K562 (cell line): Measurements from ENCODE around the gene NRM. TPM values are rescaled to one million over a fixed set of nuclear protein-coding genes. Genes with fewer than 3 reads are reported as not detected.

Experiments used
- BRD9 ChIP-seq: fragments of 450-650 bp; IDR thresholded peaks from 2 replicates; pipeline ENCODE4 v1.6.1; 2018; ENCODE audit warnings: low read depth; ENCODE audit not compliant: partially characterized antibody
- CEBPB ChIP-seq: fragments of 450-650 bp; IDR thresholded peaks from 2 replicates; pipeline ENCODE4 v1.6.1; 2016; ENCODE audit warnings: missing genetic modification characterization, missing compliant biosample characterization
- DPF2 ChIP-seq: fragments of 450-650 bp; IDR thresholded peaks from 2 replicates; pipeline ENCODE4 v1.6.1; 2016
- HNRNPUL1 ChIP-seq: fragments of 200-400 bp; formaldehyde crosslinking; IDR thresholded peaks from 2 replicates; pipeline ENCODE4 v1.6.1; 2017; ENCODE audit warnings: low read length
- KDM5B ChIP-seq: fragments of 200-600 bp; sonication (generic); IDR thresholded peaks from 2 replicates; pipeline ENCODE4 v1.6.1; 2012; ENCODE audit warnings: low read depth, mild to moderate bottlenecking, moderate library complexity, low read length, control low read depth, inconsistent platforms; ENCODE audit not compliant: insufficient replicate concordance
- KLF6 ChIP-seq: fragments of 250-450 bp; sonication (Bioruptor Pico); IDR thresholded peaks from 2 replicates; pipeline ENCODE4 v1.4.0; 2020; ENCODE audit warnings: mild to moderate bottlenecking, moderate library complexity, borderline replicate concordance
- MAFK ChIP-seq: IDR thresholded peaks from 2 replicates; pipeline ENCODE4 v1.6.1; 2011; ENCODE audit warnings: low read length, improper control_type of control experiment
- POLR2AphosphoS5 ChIP-seq: IDR thresholded peaks from 2 replicates; pipeline ENCODE4 v1.6.1; 2011; ENCODE audit warnings: mild to moderate bottlenecking, low read depth, low read length, moderate library complexity; ENCODE audit not compliant: control insufficient read depth, insufficient read depth
- RBBP5 ChIP-seq: fragments of 200-600 bp; sonication (generic); IDR thresholded peaks from 2 replicates; pipeline ENCODE4 v1.6.1; 2012; ENCODE audit warnings: borderline replicate concordance, mild to moderate bottlenecking, low read length, control low read depth, inconsistent platforms; ENCODE audit not compliant: insufficient read depth, poor library complexity, severe bottlenecking
- RFX7 ChIP-seq: fragments of 250-450 bp; sonication (Bioruptor Pico); IDR thresholded peaks from 2 replicates; pipeline ENCODE4 v1.5.1; 2021; ENCODE audit warnings: mild to moderate bottlenecking
- SLC30A9 ChIP-seq: fragments of 250-450 bp; sonication (Bioruptor Pico); IDR thresholded peaks from 2 replicates; pipeline ENCODE4 v1.8.0; 2022; ENCODE audit warnings: mild to moderate bottlenecking, moderate library complexity
- SPI1 ChIP-seq: IDR thresholded peaks from 2 replicates; pipeline ENCODE4 v1.6.1; 2011; ENCODE audit warnings: low read depth, low read length, control low read depth, borderline replicate concordance
- ZKSCAN3 ChIP-seq: fragments of 250-450 bp; sonication (Bioruptor Pico); IDR thresholded peaks from 2 replicates; pipeline ENCODE4 v1.4.0; 2020
- ZNF121 ChIP-seq: sonication (generic); formaldehyde crosslinking; conservative IDR thresholded peaks from 2 replicates; pipeline ENCODE4 v1.8.0; 2022; ENCODE audit warnings: missing genetic modification reagents
- ZNF766 ChIP-seq: fragments of 200-800 bp; sonication (Bioruptor generic); conservative IDR thresholded peaks from 2 replicates; pipeline ENCODE4 v1.6.1; 2016; ENCODE audit warnings: missing genetic modification characterization, missing compliant biosample characterization
- polyA plus RNA-seq, 8 experiments: library from polyadenylated mRNA; depleted of rRNA in 4 of 8; stranded (reverse) in 5 of 8; unstranded in 3 of 8; fragments of >200 nt; fragmentation: Nextera tagmentation in 2 of 8; fragmentation: Illumina TruSeq in 1 of 8; extraction: Ambion mirVana in 2 of 8; extraction: Trizol in 1 of 8; gene quantifications; 2 replicates each; pipeline versions ENCODE4 v1.2.1 to v1.2.3, GENCODE V29; 2011 to 2014; ENCODE audit warnings: inconsistent platforms in 1 of 8, missing spikeins in 1 of 8
- total RNA-seq, 7 experiments: library from RNA; depleted of rRNA in 6 of 7; stranded (reverse); fragments of >200 nt in 6 of 7; fragmentation: Illumina TruSeq in 2 of 7; extraction: Trizol in 2 of 7; gene quantifications; 2 replicates each; pipeline versions ENCODE4 v1.2.1 to v1.2.3, GENCODE V29; 2011 to 2021; ENCODE audit warnings: low replicate concordance in 1 of 7
- TF ChIP-seq, protein P1 (sequence below), 3 experiments: fragments of 200-800 bp in 1 of 3; sonication (Bioruptor generic) in 1 of 3; sonication (generic) in 1 of 3; formaldehyde crosslinking in 1 of 3; IDR thresholded peaks; 2 replicates each; pipeline versions ENCODE4 v1.6.1 to v1.8.0; 2016 to 2022; ENCODE audit warnings: mild to moderate bottlenecking in 2 of 3, missing compliant biosample characterization in 2 of 3, missing genetic modification characterization in 2 of 3, missing genetic modification reagents in 1 of 3
- TF ChIP-seq, protein P2 (sequence below): fragments of 450-650 bp; IDR thresholded peaks from 2 replicates; pipeline ENCODE4 v1.6.1; 2018; ENCODE audit not compliant: partially characterized antibody

The NRM gene
- total and polyA plus RNA-seq, 9 of the 15 experiments (the other 6 are each of a cell fraction or from before 2014, with no cell fraction given): 9.7 to 58.2 (median 18.1) TPM

DNA sequence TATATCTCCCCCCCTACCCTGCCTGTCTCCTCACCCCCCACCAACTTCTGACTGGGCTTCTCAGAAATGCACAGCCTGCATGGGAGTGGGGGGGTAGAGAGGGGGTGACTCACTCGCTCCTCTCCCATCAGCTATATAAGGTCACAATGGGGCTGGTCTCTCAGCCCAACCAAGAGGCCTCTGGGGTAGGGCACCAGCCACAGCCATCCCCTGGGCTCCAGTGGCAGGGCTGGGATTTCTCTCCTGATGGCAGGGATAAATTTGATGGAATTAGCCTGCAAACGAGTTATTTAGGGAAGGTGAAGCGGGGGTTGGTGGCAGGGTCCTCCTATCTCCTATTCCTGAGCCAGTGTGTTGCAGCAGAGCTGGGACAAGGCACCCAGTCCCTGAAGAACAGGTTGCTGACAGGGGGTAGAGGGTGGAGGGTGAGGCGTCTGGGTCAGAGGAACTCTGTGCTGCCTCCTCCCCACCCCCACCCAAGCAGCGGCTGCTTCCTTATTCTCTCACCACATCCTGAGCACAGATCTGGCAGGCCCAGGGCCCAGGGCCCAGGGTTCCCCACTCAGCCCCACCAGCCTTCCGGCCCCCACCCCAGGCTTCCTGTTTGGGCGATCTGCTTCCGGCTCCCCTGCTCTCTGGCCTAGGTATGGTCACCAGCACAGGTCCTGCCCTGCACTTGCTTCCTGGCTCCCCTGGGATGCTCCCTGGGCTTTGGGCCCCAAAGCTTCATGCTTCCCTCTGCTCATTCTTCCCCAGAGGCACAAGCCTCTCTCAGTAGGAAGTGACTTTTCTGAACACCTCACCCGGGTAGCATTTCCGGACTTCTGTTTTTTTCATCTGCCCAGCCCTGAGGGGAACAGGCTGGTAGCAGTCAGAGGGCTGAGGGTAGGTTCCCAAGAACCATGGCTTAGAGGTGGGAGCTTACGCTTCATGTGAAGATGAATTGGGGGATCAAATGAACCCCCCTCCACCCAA is 8.4 kb downstream of the NRM start (continued):
- 0 out of 2 replicates have a peak, but pooled peaks have one; percentile 13 for TF ChIP-seq MAFK
- peak; percentile 76 for TF ChIP-seq RBBP5
- no peak for TF ChIP-seq CEBPB (tag)
- TF ChIP-seq ZKSCAN3 (CRISPR knock-in tag): no peak
- TF ChIP-seq SPI1: peak; percentile 63; the same call in 1 of the 2 replicates
- TF ChIP-seq, protein P1, sequence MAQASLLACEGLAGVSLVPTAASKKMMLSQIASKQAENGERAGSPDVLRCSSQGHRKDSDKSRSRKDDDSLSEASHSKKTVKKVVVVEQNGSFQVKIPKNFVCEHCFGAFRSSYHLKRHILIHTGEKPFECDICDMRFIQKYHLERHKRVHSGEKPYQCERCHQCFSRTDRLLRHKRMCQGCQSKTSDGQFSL (CRISPR knock-in tag; IDR thresholded peaks at IDR 0.05): peak; percentile 100
- TF ChIP-seq, protein P1 (tag; IDR thresholded peaks at IDR 0.05): peak in 1 of 2 experiments; percentile 99; a peak in 2 of 4 replicates
- TF ChIP-seq, protein P2, sequence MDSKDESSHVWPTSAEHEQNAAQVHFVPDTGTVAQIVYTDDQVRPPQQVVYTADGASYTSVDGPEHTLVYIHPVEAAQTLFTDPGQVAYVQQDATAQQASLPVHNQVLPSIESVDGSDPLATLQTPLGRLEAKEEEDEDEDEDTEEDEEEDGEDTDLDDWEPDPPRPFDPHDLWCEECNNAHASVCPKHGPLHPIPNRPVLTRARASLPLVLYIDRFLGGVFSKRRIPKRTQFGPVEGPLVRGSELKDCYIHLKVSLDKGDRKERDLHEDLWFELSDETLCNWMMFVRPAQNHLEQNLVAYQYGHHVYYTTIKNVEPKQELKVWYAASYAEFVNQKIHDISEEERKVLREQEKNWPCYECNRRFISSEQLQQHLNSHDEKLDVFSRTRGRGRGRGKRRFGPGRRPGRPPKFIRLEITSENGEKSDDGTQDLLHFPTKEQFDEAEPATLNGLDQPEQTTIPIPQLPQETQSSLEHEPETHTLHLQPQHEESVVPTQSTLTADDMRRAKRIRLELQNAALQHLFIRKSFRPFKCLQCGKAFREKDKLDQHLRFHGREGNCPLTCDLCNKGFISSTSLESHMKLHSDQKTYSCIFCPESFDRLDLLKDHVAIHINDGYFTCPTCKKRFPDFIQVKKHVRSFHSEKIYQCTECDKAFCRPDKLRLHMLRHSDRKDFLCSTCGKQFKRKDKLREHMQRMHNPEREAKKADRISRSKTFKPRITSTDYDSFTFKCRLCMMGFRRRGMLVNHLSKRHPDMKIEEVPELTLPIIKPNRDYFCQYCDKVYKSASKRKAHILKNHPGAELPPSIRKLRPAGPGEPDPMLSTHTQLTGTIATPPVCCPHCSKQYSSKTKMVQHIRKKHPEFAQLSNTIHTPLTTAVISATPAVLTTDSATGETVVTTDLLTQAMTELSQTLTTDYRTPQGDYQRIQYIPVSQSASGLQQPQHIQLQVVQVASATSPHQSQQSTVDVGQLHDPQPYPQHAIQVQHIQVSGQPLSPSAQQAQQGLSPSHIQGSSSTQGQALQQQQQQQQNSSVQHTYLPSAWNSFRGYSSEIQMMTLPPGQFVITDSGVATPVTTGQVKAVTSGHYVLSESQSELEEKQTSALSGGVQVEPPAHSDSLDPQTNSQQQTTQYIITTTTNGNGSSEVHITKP: peak; percentile 78
- TF ChIP-seq POLR2AphosphoS5: peak; percentile 54; the same call in 1 of the 2 replicates
- TF ChIP-seq KLF6 (CRISPR knock-in tag): no peak
- TF ChIP-seq SLC30A9 (CRISPR knock-in tag): no peak
- TF ChIP-seq ZNF766: peak; percentile 55; the same call in 1 of the 2 replicates
- peak; percentile 36 for TF ChIP-seq BRD9
- TF ChIP-seq ZNF121 (CRISPR knock-in tag): no peak
- TF ChIP-seq KDM5B: peak; percentile 80
- TF ChIP-seq RFX7 (CRISPR knock-in tag): no peak
- peak; percentile 92 for TF ChIP-seq DPF2
- no peak for TF ChIP-seq HNRNPUL1
